HFFc6 (cell line): ENCODE data around the gene ZNF618. TPM values are rescaled to one million over a fixed set of nuclear protein-coding genes. Genes with fewer than 3 reads are reported as not detected.
A peak's percentile ranks its signal among the peaks of the same experiment; 100 is the strongest.

Source experiments
- DNase-seq: peaks from one replicate; pipeline ENCODE4 v3.0.0-alpha.2; 2018
- H3K27ac Mint-ChIP-seq: 2 replicates; pipeline ENCODE4 v1.8.0; 2020; ENCODE audit warnings: mild to moderate bottlenecking, mixed read lengths
- H3K27me3 Mint-ChIP-seq: 2 replicates; pipeline ENCODE4 v1.8.0; 2021; ENCODE audit warnings: mild to moderate bottlenecking, moderate library complexity, mixed read lengths; ENCODE audit not compliant: insufficient read depth
- H3K36me3 Mint-ChIP-seq: 2 replicates; pipeline ENCODE4 v1.8.0; 2021; ENCODE audit warnings: low read depth, mixed read lengths
- H3K4me1 Mint-ChIP-seq: 2 replicates; pipeline ENCODE4 v1.8.0; 2020; ENCODE audit warnings: low read depth, mixed read lengths
- H3K4me3 Mint-ChIP-seq: 2 replicates; pipeline ENCODE4 v1.8.0; 2020; ENCODE audit warnings: mild to moderate bottlenecking, moderate library complexity, mixed read lengths
- H3K9me3 Mint-ChIP-seq: 2 replicates; pipeline ENCODE4 v1.8.0; 2020; ENCODE audit warnings: mild to moderate bottlenecking, mixed read lengths
- CTCF ChIP-seq: fragments of 200-600 bp; sonication (generic); IDR thresholded peaks from 2 replicates; pipeline ENCODE4 v1.5.0; 2021; ENCODE audit warnings: antibody characterized with exemption, mild to moderate bottlenecking
- total RNA-seq, 6 experiments: library from RNA; stranded (reverse); fragmentation: NEBNext Ultra II Directional; extraction: Animal tissue kit (Norgen Biotek cat#: 25700); gene quantifications; 2 replicates in 1 of 6; 3 replicates in 5 of 6; pipeline ENCODE4 v1.2.3, GENCODE V29; 2021

The ZNF618 gene
- total RNA-seq, 6 experiments from 2014 or later: 9.4 to 13.6 (median 11.5) TPM

GRCh38 chr9:113932906-113933584 is 56.9 kb downstream of the ZNF618 start:
- TF ChIP-seq CTCF: no peak
- H3K9me3 Mint-ChIP-seq: peaks cover 18% of the 10 kb centered on the region

GRCh38 chr9:113933671-113934070 is 57.6 kb downstream of the ZNF618 start:
- Mint-ChIP-seq H3K4me3 (no peak overlapping the region), H3K27me3 (no peaks in the 10 kb centered on the region; the same call in 1 of the 2 replicates), H3K4me1 (peaks cover 10% of the 10 kb centered on the region), H3K9me3 (peaks cover 11% of the 10 kb centered on the region), H3K36me3 (peaks cover 12% of the 10 kb centered on the region), H3K27ac (no peak overlapping the region)
- no peak for DNase-seq
- TF ChIP-seq CTCF: no peak

More at GRCh38 chr9:113932906-113933584, 56.9 kb downstream of the ZNF618 start:
- H3K4me3 Mint-ChIP-seq: no peak overlapping the region
- no peak overlapping the region for H3K27ac Mint-ChIP-seq
- H3K36me3 Mint-ChIP-seq: peaks cover 18% of the 10 kb centered on the region
- no peak for DNase-seq
- no peaks in the 10 kb centered on the region for H3K27me3 Mint-ChIP-seq
- peaks cover 14% of the 10 kb centered on the region for H3K4me1 Mint-ChIP-seq

GRCh38 chr9:113934167-113934828 is 58.2 kb downstream of the ZNF618 start:
- peaks cover 10% of the 10 kb centered on the region for H3K4me1 Mint-ChIP-seq
- H3K4me3 Mint-ChIP-seq: no peak overlapping the region
- no peaks in the 10 kb centered on the region; the same call in 1 of the 2 replicates for H3K27me3 Mint-ChIP-seq
- no peak overlapping the region for H3K27ac Mint-ChIP-seq
- peaks cover 5% of the 10 kb centered on the region for H3K36me3 Mint-ChIP-seq
- no peak for DNase-seq
- H3K9me3 Mint-ChIP-seq: peaks cover 5% of the 10 kb centered on the region
- TF ChIP-seq CTCF: 0 out of 2 replicates have a peak, but pooled peaks have one; percentile 17

- DNase-seq: no peak
- Mint-ChIP-seq H3K9me3 (no peaks in the 10 kb centered on the region), H3K27ac (no peak overlapping the region), H3K4me3 (no peak overlapping the region), H3K4me1 (peaks cover 15% of the 10 kb centered on the region), H3K27me3 (no peaks in the 10 kb centered on the region; the same call in 1 of the 2 replicates), H3K36me3 (no peaks in the 10 kb centered on the region)
- TF ChIP-seq CTCF: no peak
Observed at GRCh38 chr9:113934829-113935676, 58.9 kb downstream of the ZNF618 start.

- Mint-ChIP-seq H3K9me3 (no peaks in the 10 kb centered on the region), H3K4me1 (peaks cover 23% of the 10 kb centered on the region), H3K4me3 (no peak overlapping the region), H3K36me3 (peaks cover 1% of the 10 kb centered on the region; the same call in 1 of the 2 replicates), H3K27me3 (no peaks in the 10 kb centered on the region; the same call in 1 of the 2 replicates), H3K27ac (no peak overlapping the region)
- DNase-seq: no peak
- no peak for TF ChIP-seq CTCF
Observed at GRCh38 chr9:113935677-113936380, 59.7 kb downstream of the ZNF618 start.
